ENCODE results near the gene BCR. TPM values are rescaled to one million over a fixed set of nuclear protein-coding genes. Genes with fewer than 3 reads are reported as not detected.

Gene BCR
- polyA plus RNA-seq, 4 donors: 49.3 to 63.8 (median 61.8) TPM

DNA sequence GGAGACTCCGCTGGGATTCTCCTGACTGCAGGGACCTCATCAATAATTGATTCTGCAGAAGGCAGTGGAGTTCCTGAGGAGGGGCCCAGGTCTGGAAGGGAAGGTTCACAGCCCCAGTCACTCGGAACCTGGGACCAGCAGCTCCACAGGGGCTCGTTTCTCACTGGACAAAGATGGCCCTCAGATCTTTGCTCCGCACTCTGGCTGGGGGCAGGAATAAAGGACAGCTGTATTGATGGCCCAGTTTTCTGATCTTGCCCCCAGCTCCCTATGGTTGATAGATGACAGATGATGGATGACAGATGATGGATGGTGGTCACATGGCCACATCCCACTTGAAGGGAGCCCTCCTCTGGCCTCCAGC is 11.3 kb upstream of the BCR start:
- DNase-seq (ENCODE audit: low read depth in 4 of 4, low spot score in 2 of 4): no peak

DNA sequence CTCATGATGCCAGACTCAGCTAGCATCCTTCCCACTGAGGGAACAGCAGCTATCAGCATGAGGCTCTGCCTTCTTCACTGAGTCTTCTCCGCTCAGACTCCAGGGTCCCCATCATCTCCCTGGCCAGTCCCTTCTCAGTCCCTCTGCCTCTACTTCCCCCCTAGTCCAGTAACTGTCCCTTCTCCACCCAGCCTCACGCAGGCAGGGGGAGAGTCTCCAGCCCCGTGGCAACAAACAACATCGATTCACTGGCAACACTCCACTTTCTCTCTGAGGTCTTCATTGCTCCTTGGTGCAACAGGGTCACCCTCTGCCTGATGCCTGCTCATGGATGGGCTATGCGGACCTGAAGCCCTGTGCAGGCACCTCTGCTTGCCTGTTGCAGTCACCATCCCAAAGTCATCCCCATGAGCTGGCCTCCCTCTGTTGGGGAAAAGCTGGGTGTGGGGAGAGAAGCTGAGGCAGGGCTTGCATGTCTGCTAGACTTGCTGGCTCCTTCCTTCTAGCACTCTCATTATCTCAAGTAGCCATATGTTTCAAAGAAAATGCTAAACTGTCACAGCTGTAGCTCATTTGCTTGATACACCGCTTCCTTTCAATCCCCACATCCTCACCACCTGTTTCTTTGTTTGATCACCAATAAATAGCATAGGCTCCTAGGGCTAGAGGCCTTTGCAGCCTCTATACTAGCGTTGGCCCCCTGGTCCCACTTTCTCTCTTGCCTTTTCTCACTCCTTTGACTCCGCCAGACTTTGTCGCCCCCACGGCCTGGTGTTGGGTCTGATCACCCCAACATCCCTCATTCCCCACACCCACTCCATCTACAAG is 4.3 kb upstream of the BCR start:
- DNase-seq (ENCODE audit: low read depth in 4 of 4, low spot score in 2 of 4): no peak

DNA sequence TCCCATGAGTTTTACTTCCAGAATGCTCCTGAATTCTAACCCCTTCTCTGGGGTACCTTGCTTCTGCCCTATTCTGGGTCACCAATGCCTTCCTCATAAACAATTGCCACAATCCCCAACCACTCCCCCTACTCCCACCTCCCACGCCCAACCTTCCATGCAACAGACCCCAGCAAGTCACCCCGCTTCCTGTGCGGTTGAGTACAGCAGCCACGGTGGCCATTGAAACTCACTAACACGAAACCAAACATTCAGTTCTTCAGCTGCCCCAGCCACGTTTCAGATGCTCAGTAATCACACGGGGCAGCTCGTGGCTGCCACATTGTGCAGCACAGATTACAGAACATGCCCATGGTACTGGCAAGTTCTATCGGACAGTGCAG is 3.7 kb upstream of the BCR start:
- DNase-seq (ENCODE audit: low read depth in 4 of 4, low spot score in 2 of 4): no peak

DNA sequence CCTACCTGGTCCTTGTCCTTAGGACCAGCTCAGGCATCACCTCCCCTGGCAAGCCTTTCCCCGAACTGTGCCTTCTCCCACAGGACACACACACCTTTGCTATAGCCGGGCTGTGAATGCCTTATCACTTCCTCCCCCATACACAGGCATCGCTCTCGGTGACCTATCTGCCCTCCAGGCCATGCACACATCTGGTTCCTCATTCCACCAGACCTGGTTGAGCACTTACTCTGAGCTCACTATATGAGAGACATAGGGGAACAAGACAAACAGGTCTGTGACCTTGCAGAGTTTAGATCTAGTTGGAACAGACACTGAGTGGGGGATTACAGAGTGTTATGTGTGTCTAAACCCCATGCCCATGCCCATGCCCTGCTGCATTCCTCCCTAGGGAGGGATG is 3.1 kb upstream of the BCR start:
- DNase-seq (ENCODE audit: low read depth in 4 of 4, low spot score in 2 of 4): no peak

DNA sequence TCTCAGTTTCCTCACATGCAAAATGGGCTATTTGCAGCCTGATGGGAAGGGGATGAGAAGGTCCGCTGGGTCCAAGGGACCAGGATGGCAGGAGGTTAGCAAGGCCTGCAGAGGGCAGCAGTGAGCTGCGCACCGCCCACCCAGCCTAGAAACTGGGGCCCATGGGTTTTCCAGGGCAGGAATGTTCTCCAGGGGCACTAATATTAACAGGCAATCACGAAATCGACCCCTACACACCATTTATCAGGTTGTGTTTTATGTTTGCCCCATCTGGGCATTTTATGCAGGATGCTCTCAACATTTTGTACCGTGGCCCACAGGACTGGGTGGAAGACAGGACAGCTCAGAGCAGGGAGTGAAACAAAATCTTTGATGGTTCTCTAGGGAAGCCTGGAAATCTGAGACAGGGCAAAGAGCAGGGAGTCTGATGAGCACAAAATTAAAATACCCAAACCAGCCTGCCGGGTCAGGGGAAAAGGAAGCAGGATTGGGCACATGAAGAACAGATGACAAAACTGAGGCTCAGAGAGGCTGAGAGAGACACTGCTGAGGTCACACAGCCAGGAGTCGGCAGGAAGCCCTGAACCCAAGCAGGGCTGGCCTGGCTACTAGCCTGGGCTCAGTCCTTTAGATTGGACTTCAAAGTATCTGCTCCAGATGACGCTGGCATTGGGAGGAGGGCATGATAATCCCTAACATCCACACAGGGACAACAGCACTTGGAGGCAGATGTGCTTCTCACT is 1.6 kb upstream of the BCR start:
- DNase-seq (ENCODE audit: low read depth in 4 of 4, low spot score in 2 of 4): no peak

DNA sequence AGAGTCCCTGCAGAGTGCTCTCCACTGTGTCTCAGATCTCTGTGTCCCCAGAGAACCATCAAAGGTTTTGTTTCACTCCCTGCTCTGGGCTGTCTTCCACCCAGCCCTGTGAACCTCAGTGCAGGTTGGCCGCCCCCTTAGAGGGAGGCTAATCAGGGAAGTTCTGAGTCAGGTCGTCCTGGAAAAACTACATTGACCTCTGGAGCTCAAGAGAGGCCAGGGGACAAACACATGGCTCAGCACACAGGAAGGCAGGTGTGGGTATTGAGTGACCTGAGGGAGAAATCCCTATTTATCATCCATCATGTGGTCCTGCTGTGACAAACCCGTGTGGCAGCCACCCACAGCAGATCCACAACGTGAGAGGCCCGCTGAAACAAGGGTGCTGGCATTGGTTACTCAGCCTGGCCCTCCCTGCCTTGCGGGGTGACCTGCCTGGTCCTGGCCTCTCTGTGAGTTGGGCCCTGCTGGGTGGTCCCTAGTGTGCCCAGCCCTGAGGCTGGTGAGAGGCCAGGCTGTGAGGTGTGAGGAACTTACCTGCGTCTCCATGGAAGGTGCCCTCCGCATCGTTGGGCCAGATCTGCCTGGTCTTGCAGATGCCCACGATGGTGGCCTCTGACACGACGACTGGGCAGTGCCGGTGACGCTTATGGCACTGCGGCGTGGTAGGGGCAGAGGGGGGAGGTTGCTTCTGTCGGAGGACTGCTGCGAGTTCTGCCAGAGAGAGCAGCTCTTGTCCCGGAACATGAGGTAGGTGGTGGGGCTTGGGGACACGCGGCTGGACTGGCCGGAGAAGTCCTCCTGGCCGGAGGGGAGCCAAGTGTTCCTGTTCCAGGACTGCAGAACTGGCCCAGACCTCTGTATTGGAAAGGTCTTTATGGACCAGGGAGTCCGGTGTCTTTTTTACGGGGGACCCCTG is 669 bp upstream of the BCR start:
- no peak for DNase-seq (ENCODE audit: low read depth in 4 of 4, low spot score in 2 of 4)

DNA sequence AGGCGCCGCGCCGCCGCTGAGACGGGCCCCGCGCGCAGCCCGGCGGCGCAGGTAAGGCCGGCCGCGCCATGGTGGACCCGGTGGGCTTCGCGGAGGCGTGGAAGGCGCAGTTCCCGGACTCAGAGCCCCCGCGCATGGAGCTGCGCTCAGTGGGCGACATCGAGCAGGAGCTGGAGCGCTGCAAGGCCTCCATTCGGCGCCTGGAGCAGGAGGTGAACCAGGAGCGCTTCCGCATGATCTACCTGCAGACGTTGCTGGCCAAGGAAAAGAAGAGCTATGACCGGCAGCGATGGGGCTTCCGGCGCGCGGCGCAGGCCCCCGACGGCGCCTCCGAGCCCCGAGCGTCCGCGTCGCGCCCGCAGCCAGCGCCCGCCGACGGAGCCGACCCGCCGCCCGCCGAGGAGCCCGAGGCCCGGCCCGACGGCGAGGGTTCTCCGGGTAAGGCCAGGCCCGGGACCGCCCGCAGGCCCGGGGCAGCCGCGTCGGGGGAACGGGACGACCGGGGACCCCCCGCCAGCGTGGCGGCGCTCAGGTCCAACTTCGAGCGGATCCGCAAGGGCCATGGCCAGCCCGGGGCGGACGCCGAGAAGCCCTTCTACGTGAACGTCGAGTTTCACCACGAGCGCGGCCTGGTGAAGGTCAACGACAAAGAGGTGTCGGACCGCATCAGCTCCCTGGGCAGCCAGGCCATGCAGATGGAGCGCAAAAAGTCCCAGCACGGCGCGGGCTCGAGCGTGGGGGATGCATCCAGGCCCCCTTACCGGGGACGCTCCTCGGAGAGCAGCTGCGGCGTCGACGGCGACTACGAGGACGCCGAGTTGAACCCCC is 798 bp downstream of the BCR start:
- no peak for DNase-seq (ENCODE audit: low read depth in 4 of 4, low spot score in 2 of 4)

DNA sequence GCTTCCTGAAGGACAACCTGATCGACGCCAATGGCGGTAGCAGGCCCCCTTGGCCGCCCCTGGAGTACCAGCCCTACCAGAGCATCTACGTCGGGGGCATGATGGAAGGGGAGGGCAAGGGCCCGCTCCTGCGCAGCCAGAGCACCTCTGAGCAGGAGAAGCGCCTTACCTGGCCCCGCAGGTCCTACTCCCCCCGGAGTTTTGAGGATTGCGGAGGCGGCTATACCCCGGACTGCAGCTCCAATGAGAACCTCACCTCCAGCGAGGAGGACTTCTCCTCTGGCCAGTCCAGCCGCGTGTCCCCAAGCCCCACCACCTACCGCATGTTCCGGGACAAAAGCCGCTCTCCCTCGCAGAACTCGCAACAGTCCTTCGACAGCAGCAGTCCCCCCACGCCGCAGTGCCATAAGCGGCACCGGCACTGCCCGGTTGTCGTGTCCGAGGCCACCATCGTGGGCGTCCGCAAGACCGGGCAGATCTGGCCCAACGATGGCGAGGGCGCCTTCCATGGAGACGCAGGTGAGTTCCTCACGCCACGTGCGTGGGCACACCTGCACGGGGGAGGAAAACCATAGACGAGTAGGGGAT is 1.5 kb downstream of the BCR start:
- no peak for DNase-seq (ENCODE audit: low read depth in 4 of 4, low spot score in 2 of 4)

DNA sequence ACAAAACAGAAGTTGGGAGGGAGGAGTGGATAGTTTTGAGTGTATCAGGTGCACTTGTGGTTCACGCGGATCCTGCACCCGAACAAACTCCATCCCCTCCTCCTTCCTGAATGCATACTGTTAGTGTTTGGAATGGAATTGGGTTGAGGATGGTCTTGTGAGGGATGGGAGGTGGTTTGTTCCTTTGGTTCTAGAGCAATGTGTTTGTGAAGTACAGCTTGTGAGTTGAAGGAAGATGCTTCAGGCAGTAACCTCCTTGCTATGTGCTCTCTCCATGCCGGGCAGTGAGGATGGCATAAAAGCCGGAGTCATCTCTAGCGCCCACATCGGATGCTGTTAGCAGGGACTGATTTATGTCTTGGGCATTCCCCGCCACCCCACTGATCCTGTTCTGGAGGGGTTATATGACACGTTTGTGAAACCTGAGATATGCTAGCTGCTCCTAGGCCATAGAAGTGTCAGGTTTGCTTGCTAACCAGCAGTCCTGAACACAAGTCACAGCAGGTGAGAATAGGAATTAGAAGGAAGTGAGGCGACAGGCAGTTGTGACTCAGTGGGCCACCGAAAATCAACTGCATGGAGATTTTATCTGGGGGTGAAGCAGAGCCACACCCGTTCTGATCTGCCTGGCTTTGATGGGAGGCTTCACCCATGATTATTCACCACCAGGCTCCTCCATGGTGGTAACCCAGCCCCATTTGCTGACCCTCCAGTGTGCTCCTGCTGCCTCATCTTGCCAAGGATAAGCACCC is 2.2 kb downstream of the BCR start:
- no peak for DNase-seq (ENCODE audit: low read depth in 4 of 4, low spot score in 2 of 4)

DNA sequence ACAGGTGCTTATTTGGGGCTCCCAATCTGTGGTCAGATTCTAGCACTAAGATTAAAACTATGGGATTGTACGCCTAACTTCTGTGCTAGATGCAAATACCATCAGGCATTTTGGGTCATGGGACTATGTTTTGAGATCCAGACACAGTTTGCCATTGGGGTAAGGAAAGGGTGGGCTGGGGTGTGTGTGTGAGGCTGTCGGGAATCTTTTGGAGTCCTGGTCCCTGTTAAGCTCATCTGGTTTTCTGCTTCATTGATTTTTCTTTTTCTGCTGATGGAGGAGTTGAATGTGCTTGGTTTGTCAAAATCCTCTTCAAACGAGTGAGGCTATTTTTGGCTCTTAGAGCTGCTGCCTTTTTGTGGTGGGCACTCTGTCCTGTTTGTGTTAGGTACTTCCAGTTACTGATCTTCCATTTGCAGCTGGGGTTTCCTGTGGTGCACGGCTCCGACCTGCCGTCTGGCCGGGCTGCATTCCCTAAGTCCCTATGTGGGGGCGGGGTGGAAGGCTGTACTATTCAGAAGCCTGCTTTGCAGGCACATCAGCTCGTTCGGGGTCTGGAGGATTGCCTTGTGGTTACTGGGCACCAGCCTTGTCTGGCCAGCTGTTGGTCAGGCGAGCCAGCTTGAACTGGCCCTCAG is 2.9 kb downstream of the BCR start:
- DNase-seq (ENCODE audit: low read depth in 4 of 4, low spot score in 2 of 4): no peak

DNA sequence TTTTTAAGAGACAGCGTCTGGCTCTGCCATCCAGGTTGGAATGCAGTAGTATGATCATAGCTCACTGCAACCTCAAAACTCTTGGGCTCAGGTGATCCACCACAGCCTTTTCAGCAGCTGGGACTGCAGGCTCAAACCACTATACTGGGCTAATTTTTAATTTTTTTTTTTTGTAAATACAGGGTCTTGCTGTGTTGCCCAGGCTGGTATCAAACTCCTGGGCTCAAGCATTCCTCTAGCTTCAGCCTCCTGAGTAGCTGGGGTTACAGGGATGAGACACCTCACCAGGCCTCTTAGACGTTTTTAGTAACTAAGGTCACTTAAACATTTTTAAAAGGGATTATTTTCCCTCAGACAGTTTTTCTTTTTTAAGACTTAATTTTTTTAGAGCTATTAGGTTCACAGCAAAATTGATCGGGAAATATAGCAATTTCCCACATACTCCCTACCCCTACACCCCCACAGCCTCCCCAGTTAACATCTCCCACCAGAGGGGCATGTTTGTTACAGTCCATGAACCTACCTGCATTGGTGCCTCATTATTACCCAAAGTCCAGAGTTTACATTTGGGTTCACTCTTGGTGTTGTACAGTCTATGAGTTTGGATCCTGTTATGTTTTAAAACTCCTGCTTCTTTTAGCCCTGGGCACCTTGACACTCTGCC is 3.9 kb downstream of the BCR start:
- DNase-seq (ENCODE audit: low read depth in 4 of 4, low spot score in 2 of 4): no peak

DNA sequence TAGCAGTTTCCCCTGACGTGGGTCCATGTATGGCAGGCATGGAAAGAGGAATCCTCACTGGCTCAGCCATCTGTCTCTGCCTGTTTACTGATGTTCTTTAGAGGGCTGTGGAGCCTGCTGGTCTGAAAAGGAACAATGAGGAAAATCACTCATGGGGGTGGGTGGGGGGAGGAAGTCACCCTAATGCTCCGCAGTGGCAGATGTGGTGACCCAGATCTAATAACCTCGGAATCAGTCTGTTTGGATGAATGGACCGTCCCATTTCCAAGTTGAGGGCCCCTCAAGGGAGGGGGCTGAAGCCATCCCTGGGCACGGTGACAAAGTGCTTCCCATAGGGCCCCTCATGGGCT is 4.4 kb downstream of the BCR start:
- DNase-seq (ENCODE audit: low read depth in 4 of 4, low spot score in 2 of 4): no peak

DNA sequence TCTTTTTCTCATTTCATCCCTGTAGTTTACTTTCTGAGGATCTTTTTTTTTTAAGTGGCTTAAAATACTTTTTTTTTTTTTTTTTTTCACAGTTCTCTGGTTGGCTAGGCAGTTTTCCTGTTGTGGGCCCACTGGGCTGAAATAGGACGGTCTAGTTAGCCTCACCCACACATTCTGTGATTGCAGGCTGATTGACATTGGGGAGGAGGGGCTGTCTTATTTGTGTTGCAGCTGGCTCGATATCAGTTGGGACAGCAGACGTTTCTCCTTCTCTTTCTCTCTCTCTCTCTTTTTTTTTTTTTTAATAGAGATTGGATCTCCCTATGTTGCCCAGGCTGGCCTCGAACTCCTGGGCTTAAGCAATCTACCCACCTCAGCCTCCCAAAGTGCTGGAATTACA is 6.9 kb downstream of the BCR start:
- DNase-seq (ENCODE audit: low read depth in 4 of 4, low spot score in 2 of 4): no peak

DNA sequence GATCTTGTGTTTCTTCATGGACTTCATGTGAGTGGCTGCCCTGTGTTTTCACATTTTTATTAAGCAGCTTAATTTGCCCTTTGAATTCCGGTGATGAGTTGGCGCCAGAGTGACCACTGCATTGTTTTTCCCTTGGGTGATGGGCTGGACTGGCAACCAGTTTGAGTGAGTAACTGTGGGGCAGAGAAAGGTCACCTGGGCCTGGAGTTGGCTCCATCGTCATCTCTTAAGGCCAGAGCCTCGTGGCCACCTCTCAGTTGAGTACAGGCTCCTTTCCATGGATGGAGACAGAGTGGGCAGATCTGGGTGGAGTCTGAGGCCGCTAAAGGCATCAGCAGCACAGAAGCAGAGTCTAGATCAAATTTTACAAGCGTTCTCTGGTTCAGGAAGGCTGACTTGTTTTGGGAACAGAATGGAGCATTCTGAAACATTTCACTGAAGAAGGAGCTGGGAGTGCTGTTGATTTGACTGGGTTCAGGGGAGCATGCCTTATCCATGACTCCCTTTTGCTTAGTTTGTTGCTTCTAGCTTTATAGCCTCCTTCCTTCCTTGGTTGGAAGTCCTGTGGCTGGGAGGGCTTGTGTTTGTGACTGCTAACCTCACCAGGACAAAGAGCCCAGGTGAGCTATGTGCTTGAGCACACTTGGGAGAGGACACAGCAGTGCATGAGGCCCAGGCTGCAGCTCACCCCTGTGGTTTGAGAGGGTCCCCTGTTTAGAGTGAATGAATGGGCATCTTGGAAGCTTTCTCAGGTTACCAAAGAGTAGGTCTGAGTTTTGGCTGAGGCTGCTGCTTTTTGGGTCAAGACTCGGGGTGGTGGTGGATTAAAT is 7.8 kb downstream of the BCR start:
- DNase-seq (ENCODE audit: low read depth in 4 of 4, low spot score in 2 of 4): no peak

DNA sequence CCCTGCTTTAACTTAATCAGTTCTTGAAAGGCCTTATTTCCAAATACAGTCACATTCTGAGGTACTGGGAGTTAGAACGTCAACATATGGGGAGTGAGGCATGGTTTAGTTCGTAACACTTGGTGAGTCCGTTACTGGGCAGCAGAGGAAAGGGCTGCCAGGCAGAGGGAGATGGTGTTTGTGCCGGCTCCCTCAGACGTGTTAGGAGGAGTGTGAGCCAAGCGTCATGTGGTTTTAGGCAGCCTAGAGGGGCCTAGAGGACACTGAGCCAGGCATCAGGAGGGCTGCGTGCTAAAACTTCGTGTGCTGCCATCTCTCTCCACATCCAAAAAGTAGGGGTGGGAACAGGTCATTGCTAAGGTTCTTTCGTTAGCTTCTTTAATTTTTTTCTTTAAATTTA is 10.2 kb downstream of the BCR start:
- DNase-seq (ENCODE audit: low read depth in 4 of 4, low spot score in 2 of 4): no peak

DNA sequence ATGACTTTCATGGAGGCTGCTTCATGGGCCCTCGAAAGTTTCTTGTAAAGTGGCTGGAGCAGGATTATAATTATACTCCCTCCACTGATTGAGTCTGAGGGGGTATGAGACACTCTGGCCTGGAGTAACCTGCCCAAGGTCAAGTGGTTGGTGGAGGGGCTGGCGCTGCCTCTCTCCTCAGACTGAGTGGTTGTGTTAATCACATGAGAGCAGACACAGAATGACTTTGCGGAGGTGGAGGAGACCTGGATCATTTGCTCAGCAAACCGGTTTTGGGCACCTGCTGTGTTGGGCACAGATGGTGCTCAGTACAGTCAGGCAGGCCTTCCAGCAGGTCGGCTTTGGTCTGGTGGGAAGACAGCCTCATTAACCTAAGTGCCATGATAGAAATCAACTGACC is 11.8 kb downstream of the BCR start:
- no peak for DNase-seq (ENCODE audit: low read depth in 4 of 4, low spot score in 2 of 4)

DNA sequence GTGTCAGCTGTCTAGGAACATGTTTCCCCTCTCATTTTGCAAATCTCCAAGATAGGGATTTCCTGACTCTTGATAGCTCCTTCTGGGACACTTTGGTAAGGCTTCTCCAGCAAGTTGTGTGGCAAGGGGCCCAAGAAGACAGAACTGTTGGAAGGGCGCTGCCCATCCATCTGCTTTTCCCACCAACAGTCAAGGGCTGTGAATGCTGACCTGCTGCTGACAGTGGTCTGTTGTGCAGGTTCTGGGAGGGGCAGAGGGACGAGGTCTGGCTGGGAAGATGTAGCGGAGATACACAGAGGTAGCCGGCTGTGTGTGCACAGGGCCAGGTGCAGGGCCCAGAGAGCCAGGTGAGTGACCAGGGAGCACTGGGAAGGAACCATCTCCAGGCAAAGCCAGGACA is 12.2 kb downstream of the BCR start:
- DNase-seq (ENCODE audit: low read depth in 4 of 4, low spot score in 2 of 4): no peak

All from left renal cortex interstitium (tissue), 4 donors.